Stimulated activated CD4-positive, alpha-beta T cell treated with anti-CD3 and anti-CD28 coated beads, Interleukin-2, amount 100 ng/mL, for 48 hours (primary cell): ENCODE measurements around the gene DUSP5.

Experiments
- DNase-seq, 2 donors: peaks; one replicate each; pipeline ENCODE4 v3.0.0-alpha.2; 2020

Gene DUSP5

DNA sequence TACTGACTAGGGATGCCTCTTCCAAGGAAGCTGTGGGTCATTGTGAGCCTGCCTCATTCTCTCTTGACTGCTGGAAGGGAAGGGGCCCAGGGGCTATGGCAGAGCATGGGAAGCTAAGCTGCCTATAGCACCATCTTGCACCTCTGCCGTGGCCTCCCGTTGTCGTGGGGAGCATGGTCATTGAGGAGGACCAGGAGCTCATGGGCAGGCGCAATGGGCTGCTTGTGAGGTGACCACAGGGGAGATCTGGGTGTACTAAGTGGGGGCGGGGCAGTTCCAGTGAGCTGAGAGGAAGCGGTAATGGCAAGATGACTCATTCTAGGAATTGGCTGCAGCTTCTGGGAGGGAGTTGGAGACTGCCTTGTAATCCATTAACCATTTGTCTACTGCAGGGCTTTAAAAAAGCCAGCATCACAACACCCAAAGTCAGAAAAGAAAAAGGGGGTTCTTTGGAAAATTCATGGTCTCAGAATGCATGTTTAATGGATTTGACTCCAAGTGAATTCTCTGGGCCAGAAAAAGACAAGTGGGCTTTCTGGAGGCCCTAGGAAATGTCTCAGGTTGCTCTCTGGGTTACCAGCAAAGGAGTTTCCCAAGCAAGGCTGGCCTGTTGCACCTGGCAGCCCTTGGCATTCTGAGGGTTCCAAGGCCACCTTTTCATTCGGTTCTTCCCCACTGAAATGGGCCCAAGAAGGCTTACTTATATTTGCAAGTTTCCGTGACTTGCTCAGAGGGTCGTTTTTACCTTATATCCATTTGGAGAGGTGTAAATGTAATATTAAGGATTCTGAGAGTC lies 3.6 kb downstream of the DUSP5 start:
- peak; percentile 49 to 53 for DNase-seq

GRCh38 chr10:110502072-110502845 lies 4.6 kb downstream of the DUSP5 start:
- DNase-seq, result no peak

DNA sequence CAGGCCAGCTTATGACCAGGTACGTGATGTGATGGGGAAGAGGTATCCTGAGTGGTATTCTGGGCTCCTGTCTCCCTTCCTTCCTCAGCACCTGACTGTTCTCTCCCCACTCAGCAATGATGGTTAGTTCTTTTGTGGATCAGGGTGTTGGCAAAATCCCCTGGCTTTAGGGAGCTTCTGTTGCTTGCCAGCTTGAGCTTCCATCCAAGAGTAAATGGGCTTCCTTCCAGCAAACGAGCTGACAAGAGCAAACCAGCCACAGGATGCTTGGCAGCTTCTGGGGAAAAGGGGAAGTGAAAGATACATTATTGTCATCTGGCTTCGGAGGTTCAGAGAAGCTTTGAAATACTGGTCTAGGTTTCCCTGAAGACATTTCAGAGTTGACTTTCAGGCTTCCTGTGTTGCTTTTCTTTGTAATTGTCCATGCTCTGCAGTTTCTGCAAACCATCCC lies 5.2 kb downstream of the DUSP5 start:
- DNase-seq, result no peak

DNA sequence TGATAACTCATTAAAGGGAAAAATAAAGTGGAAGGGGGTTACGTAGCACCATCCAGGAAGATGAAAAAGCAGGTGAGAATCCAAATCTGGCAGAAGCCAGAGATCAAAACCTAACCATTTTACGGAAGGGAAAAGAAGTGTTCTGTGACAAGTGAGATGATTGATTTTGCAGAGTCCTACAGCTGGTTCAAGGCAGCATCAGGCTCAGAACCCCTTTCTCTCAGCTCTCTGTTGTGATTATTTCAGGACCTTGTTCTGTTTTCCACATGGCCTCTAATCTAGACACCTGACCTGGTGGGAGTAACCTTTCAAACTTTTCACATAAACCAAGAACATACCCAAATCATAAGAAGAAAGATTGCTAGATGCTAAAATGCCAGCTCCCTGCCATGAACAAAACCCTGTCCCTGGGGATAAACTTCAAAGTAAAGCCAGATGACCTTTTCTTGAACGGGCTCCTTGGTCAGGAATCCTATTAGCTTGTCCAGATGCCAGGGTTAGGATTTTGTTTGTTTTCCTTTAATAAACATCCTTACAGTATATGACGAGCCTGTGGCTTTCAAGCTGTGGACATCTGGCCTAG lies 5.9 kb downstream of the DUSP5 start:
- DNase-seq, result no peak

- DNase-seq, result peak in 1 of 2 donors; percentile 46
These were observed 6.5 kb downstream of the DUSP5 start for GRCh38 chr10:110504111-110504735.

DNA sequence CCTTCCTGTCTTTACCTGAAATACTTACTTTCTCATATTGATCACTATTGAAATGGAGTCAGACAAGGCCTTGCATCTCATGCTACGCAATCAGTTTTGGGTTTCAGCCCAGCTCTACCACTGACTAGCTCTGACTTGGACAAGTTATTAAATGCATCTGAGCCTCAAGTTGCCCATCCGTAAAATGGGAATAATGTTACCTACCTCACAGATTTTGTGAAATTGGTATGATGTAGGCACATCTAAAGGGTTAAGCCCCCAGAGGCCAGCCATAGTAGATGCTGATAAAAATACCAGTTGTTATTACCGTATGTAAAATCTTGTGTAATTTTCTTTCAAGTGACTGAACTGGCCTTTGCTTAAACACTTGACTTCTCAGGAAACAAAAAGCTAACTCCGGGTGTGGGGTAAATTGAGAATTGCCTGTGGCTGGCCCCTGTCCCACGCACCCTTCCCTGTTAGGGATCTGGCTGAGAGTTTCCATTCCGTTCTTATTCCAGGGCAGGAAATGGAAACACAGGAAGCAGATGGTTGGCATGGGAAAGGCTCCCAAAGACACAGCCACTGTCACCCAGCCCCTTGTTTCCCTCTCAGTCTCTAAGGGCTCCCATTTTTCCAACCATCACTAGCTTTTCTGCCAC lies 7.5 kb downstream of the DUSP5 start:
- DNase-seq, result no peak

GRCh38 chr10:110506448-110506847 lies 8.7 kb downstream of the DUSP5 start:
- DNase-seq, result no peak

DNA sequence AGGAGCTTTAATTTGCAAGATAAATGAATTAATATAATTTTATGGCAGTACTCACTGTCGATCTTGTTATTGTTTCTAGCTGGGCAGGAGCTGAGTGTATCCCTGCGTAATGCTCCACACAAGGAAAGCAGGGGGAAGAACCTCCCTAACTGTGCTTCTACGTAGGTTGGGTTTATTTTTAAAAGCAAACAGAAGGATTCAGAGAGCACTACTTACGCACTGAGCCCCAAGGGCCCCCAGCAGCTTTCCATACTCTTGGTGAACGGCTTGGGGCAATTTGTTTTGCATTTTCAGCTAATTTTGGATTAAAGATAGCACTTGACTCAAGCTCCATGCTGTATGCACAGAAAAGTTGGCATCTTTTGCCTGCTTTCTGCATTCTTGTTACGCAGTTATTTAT lies 9.6 kb downstream of the DUSP5 start:
- DNase-seq, result no peak

GRCh38 chr10:110508159-110508788 lies 10.6 kb downstream of the DUSP5 start:
- no peak for DNase-seq

GRCh38 chr10:110508806-110509544 lies 11.3 kb downstream of the DUSP5 start:
- DNase-seq, result no peak

- DNase-seq, result no peak
These were observed 11.9 kb downstream of the DUSP5 start for GRCh38 chr10:110509560-110509959.

DNA sequence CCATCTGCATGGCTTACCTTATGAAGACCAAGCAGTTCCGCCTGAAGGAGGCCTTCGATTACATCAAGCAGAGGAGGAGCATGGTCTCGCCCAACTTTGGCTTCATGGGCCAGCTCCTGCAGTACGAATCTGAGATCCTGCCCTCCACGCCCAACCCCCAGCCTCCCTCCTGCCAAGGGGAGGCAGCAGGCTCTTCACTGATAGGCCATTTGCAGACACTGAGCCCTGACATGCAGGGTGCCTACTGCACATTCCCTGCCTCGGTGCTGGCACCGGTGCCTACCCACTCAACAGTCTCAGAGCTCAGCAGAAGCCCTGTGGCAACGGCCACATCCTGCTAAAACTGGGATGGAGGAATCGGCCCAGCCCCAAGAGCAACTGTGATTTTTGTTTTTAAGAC lies 12.4 kb downstream of the DUSP5 start:
- no peak for DNase-seq

- no peak for DNase-seq
These were observed 13.0 kb downstream of the DUSP5 start for GRCh38 chr10:110510730-110511129.

DNA sequence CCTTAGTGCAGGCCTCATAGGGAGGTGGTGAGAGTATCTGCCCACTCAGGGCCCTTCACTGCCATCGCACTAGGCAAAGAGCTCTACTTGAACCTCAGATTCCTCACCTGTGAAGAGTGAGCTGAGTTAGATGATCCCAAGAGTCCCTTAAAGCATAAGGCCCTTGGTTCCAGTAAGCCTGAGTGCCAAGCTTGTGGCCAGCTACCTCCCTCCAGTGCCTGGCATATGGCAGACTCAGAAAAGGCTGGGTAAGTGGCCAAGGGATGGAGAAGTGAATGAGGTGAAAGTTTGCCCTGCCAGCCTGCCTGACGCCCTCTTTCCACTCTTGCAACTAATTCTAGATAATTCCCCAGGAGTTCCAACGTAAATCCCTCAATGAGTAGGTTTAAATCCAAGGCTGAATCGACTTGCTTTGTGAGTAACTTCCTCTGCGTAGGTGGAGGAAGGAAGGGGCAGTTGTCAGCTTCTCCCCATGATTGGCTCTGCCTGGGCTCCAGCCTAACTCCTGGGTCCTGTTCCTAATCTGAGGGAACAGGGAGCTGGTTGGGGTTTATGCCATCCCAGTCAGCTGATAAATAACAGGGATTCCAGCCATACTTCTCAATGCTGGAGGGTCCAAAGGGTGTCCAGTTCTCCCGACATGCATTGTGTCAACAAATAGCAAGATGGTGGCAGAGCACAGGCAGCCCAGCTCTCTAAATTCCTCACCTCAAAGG lies 14.2 kb downstream of the DUSP5 start:
- no peak for DNase-seq

GRCh38 chr10:110512461-110513187 lies 14.9 kb downstream of the DUSP5 start:
- peak in 1 of 2 donors; percentile 52 for DNase-seq

- DNase-seq, result no peak
These were observed 16.2 kb downstream of the DUSP5 start for GRCh38 chr10:110513949-110514348.

- no peak for DNase-seq
These were observed 17.1 kb downstream of the DUSP5 start for GRCh38 chr10:110514848-110515247.

GRCh38 chr10:110516815-110517492 lies 19.2 kb downstream of the DUSP5 start:
- DNase-seq, result no peak

DNA sequence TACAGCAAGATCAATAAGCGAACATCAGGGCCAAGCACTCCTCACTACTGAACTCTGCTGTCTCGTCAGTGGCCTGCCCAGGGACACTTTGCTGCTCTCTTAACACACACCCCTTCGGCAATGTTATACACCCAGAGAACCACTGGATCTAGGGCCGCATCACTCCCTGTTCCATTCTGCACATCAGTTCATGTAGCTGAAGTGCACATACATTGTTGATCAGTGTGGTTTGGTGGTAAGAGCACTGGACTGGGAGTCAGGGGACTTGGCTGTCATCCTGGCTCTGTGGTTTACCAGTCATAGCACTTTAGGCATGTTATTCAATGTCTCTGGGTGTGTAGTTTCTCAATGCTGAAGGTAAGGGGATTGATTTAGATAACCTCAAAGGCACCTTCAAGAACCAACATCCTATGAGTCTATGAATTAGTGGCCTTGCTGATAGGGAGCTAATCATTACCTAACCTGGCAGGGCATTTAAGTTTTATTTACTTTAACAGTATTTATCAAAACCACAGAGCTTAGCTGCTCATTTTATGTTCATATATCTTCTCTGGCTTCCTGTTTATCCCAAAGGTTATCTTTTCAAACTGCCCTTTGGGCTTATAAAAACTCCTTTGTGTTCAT lies 24.8 kb downstream of the DUSP5 start:
- no peak for DNase-seq
